Smooth muscle cell (in vitro differentiated cells): ENCODE measurements around the gene GZMH. TPM values are rescaled to one million over a fixed set of nuclear protein-coding genes. Genes with fewer than 3 reads are reported as not detected.

ENCODE experiments used
- polyA plus RNA-seq: library from polyadenylated mRNA; unstranded; fragments of >200 nt; fragmentation: Nextera tagmentation; extraction: Ambion mirVana; gene quantifications from 2 replicates; pipeline ENCODE4 v1.2.1, GENCODE V29; 2016
- total RNA-seq: library from RNA; depleted of rRNA; stranded (reverse); fragments of >200 nt; gene quantifications from 2 replicates; pipeline ENCODE4 v1.2.3, GENCODE V29; 2014

The GZMH gene
- total and polyA plus RNA-seq, 2 experiments from 2014 or later, result not detected

Other genes with a start within 250 kb of the GZMH start
- 40.1 and 44.6 TPM in 2 replicates for gene NFATC4, start 241.5 kb downstream of the GZMH start, total RNA-seq
- 84.7 and 93.3 TPM in 2 replicates for gene NFATC4, start 241.5 kb downstream of the GZMH start, polyA plus RNA-seq
- 38.0 and 41.1 TPM in 2 replicates for gene NYNRIN, start 210.7 kb downstream of the GZMH start, total RNA-seq
- 29.5 and 30.3 TPM in 2 replicates for gene NYNRIN, start 210.7 kb downstream of the GZMH start, polyA plus RNA-seq
- 1.1 and 3.0 TPM in 2 replicates for gene CBLN3, start 180.0 kb downstream of the GZMH start, total RNA-seq
- gene CBLN3, start 180.0 kb downstream of the GZMH start, polyA plus RNA-seq, result 1.6 and 2.5 TPM in 2 replicates
- gene KHNYN, start 179.7 kb downstream of the GZMH start, total RNA-seq, result 43.1 and 55.7 TPM in 2 replicates
- 28.2 and 34.8 TPM in 2 replicates for gene KHNYN, start 179.7 kb downstream of the GZMH start, polyA plus RNA-seq
- gene SDR39U1, start 166.9 kb downstream of the GZMH start, total RNA-seq, result 20.9 and 21.6 TPM in 2 replicates
- gene SDR39U1, start 166.9 kb downstream of the GZMH start, polyA plus RNA-seq, result 62.6 and 78.8 TPM in 2 replicates
- gene CMA1, start 101.4 kb downstream of the GZMH start, total RNA-seq, result not detected in 2 replicates
- gene CMA1, start 101.4 kb downstream of the GZMH start, polyA plus RNA-seq, result not detected in 2 replicates
- not detected in 2 replicates for gene CTSG, start 33.4 kb downstream of the GZMH start, total RNA-seq
- not detected in 2 replicates for gene CTSG, start 33.4 kb downstream of the GZMH start, polyA plus RNA-seq
- gene GZMB, start 24.5 kb upstream of the GZMH start, total RNA-seq, result not detected in 2 replicates
- gene GZMB, start 24.5 kb upstream of the GZMH start, polyA plus RNA-seq, result not detected in 2 replicates